Measurements from ENCODE around the gene TOLLIP.
"Not testable (repeated sequence)": the region's sequence is repeated elsewhere in the genome, so short reads cannot be mapped to it uniquely, and the experiment has no call there.

TOLLIP gene

DNA sequence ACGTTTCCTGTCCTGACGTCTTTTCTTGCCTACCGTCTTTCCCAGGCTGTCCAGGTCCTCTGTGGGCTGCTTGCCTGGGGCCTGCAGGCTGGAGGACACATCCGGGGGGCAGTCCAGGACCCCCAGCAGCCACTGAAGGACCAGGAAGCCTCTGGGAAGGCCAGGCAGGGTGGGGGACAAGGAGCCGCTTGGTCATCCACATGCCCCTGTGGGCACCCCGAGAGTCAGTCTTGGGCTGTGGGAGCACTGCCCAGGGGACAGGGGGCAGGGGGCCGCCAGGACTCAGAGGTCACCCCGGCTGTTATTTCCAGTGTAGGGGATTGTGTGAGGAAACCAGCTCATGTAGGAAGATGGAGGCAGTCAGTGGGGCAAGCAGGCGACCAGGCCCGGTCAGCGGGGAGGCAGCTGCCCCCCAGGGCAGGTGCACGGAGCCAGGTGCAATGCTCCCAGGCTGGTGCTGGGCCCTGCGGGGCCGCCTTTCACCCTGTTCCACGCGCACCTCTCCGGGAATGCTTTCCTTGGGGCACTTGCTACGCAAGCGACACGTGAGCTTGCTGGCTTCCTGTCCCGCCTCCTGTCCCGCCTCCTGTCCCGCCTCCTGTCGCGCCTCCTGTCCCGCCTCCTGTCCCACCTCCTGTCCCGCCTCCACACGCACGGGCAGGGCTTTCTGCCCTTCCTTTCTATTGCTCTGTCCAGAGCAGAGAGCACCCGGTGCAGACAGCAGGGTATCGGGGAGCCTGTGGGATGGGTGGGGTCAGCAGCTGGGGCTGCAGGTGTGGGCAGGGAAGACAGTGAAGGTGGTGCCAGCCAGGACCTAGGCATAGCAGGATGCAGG lies 47.0 kb downstream of the TOLLIP start:
- DNase-seq (ENCODE audit: low read depth): peak; percentile 68

DNA sequence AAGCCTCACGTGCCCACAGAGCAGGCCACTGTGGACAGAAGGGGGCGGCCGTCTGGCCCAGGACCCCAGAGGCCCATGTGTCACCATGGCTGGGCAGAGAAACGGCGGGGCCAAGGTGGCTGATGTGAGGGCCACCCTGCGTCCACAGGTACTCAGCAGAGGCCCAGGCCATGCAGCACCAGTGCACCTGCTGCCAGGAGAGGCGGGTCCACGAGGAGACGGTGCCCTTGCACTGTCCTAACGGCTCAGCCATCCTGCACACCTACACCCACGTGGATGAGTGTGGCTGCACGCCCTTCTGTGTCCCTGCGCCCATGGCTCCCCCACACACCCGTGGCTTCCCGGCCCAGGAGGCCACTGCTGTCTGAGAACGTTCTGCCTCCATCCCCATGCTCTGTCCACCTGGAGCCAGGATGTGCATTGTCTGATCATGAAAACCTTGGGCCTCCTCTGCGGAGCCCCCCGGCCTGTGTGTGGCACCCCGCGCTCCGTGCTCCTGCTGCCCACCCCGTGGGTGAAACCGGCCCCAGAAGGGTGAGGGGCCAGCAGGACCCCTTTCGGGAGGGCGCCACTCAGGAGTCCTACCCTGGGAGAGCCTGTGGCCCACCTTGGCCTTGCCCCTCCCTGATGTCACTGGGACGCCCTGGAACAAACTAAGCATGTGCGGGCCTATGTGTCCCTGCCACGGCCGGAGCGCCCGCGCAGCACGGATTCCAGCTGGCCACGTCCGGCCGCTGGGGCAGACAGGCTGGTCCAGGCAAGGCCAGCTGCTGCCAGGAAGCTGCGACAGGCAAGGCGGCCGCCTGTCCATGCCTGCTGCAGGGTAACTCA lies 48.0 kb downstream of the TOLLIP start:
- no peak for DNase-seq (ENCODE audit: low read depth)

DNA sequence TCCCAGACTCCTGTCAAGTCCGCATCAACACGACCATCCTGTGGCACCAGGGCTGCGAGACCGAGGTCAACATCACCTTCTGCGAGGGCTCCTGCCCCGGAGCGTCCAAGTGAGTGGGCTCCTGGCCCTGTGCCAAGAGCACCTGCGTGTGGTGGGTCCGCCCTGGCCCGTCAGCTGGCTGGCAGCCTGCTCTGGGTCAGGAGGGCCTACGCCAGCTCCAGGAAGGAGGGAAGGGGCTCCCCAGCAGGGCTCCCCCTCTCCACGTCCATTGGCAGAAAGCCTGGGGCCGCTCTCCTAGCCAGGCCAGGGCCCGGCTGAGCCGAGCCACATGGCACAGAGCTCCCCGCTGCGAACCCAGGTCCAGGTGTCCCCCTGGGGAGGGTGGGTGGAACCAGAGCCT lies 48.8 kb downstream of the TOLLIP start:
- no peak for DNase-seq (ENCODE audit: low read depth)

GRCh38 chr11:1260023-1260501 lies 49.4 kb downstream of the TOLLIP start:
- DNase-seq (ENCODE audit: low read depth): no peak

DNA sequence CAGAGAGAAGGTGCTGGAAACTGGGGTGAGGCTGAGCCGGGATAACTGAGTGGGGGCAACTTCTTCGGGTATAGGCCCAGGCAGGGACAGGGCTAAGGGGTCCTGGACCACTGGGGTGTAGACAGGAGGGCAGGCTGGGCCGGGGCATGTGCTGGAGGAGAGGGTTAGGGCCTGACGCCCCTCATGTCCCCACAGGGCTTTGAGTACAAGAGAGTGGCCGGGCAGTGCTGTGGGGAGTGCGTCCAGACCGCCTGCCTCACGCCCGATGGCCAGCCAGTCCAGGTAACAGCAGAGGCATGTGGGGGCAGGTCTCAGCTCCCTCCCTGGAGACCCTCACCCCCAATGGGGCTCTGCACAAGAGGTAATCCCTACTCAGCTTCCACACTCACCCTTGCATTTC lies 49.9 kb downstream of the TOLLIP start:
- DNase-seq (ENCODE audit: low read depth): no peak

DNA sequence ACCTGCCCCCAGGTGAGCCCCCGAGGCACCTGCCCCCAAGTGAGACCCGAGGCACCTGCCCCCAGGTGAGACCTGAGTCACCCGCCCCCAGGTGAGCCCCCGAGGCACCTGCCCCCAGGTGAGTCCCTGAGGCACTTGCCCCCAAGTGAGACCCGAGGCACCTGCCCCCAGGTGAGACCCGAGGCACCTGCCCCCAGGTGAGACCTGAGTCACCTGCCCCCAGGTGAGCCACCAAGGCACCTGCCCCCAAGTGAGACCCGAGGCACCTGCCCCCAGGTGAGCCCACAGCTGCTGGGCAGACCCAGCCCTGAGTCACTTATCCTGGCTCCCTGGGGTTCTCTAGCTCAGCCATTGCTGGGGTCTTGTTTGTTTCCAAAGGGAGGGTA lies 50.4 kb downstream of the TOLLIP start:
- no peak for DNase-seq (ENCODE audit: low read depth)

- DNase-seq (ENCODE audit: low read depth): no peak
Measured at GRCh38 chr11:1258401-1259075, 50.9 kb downstream of the TOLLIP start.

GRCh38 chr11:1257916-1258315 lies 51.5 kb downstream of the TOLLIP start:
- no peak for DNase-seq (ENCODE audit: low read depth)

GRCh38 chr11:1257366-1257765 lies 52.1 kb downstream of the TOLLIP start:
- DNase-seq (ENCODE audit: low read depth): no peak

DNA sequence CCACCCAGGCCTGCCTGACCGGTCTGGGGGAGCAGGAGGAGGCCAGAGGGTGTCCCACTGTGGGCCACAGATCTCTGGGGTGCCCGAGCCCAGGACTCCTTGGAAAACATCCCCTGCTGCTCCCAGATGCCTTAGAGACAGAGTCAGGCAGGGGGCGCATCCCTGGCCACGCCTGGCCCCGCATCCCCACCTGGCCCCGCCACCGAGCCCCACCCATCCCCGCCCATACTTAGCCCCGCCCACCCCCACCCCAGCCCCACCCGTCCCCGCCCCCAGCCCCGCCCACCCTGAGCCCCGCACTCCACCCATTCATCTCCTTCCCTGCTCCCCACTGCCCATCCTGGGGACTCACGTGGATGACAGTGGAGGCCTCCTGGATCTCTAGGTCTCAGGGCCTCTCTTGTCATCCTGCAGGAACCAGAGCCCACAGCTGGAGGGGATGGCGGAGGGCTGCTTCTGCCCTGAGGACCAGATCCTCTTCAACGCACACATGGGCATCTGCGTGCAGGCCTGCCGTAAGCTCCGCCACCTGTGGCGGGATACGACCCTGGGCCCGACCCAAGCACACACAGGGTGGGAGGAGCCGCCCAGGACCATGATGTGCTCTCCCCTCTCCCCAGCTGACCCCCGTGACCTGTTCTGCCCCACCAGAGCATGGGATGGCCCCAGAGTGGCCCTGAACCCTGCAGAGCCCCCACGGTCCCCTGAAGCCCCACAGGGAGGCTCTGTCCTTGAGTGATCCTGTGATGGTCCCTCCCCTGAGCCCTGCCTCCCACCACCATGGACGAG lies 53.0 kb downstream of the TOLLIP start:
- no peak for DNase-seq (ENCODE audit: low read depth)

DNA sequence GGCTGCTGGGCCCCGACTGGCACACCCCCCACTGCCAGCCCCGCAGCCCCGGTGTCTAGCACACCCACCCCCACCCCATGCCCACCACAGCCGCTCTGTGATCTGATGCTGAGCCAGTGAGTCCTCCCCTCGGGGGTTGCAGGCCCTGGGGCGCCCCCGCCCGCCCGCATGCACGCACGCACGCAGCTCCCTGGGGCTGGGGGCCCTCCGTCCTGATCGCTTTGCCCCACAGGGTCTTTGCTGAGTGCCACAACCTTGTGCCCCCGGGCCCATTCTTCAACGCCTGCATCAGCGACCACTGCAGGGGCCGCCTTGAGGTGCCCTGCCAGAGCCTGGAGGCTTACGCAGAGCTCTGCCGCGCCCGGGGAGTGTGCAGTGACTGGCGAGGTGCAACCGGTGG lies 54.3 kb downstream of the TOLLIP start:
- DNase-seq (ENCODE audit: low read depth): no peak

- DNase-seq (ENCODE audit: low read depth): no peak
Measured at GRCh38 chr11:1254733-1255132, 54.7 kb downstream of the TOLLIP start.

DNA sequence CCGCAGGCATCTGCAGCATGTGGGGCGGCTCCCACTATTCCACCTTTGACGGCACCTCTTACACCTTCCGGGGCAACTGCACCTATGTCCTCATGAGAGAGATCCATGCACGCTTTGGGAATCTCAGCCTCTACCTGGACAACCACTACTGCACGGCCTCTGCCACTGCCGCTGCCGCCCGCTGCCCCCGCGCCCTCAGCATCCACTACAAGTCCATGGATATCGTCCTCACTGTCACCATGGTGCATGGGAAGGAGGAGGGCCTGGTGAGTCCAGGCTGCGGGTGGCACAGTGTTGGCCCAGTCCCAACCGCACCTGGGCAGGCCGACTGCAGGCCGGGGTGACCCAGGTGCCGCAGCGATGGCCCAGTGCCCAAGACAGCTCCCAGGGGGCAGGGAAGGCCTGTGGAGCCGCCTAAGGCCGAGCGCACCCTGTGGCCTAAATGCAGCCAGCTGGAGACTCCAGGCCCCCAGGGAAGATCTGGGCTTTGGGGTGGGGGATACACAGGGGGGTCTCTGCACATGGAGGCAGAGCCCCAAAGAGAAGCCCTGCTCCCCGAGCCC lies 55.3 kb downstream of the TOLLIP start:
- DNase-seq (ENCODE audit: low read depth): no peak

DNA sequence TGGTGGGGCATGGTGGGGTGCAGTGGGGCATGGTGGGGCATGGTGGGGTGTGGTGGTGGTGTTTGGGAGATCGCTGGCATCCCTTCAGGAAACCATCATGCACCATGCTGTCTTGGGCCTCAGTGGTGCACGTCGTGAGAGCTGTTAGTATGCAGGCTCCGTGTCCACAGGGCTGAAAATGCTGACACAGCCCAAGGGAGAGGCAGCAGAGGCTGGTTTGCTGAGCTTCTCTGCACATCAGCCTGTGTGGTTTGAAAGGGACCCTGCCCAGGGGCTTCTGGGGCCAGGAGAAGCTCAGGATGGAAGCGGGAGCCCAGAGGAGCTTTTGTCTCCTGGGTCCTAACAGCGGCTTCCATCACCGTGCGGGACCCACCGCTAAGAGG lies 56.3 kb downstream of the TOLLIP start:
- no peak for DNase-seq (ENCODE audit: low read depth)

DNA sequence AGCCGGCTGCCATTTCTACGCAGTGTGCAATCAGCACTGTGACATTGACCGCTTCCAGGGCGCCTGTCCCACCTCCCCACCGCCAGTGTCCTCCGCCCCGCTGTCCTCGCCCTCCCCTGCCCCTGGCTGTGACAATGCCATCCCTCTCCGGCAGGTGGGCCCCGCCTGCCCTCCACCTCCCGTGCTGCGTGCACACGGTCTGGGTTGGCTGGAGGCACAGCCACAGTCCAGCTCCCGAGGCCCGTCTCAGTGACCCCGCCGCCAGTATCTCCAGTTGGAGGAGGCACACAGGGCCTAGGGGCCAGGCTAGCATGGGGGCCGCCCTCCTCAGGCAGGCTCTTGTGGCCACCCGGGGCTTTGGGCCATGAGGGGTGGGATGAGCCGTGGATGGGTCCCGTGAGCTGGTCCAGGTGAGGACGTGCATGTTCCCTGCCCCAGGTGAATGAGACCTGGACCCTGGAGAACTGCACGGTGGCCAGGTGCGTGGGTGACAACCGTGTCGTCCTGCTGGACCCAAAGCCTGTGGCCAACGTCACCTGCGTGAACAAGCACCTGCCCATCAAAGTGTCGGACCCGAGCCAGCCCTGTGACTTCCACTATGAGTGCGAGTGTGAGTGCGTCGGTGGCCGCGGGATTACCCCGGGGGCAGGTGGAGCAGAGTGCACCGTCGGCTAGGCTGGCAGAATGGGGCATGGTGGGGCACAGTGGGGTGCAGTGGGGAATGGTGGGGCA lies 56.9 kb downstream of the TOLLIP start:
- no peak for DNase-seq (ENCODE audit: low read depth)

- DNase-seq (ENCODE audit: low read depth): no peak
Measured at GRCh38 chr11:1251236-1251770, 58.1 kb downstream of the TOLLIP start.

DNA sequence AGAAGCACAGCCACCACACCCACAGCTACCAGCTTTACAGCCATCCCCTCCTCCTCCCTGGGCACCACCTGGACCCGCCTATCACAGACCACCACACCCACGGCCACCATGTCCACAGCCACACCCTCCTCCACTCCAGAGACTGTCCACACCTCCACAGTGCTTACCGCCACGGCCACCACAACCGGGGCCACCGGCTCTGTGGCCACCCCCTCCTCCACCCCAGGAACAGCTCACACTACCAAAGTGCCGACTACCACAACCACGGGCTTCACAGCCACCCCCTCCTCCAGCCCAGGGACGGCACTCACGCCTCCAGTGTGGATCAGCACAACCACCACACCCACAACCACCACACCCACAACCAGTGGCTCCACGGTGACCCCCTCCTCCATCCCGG lies 59.0 kb downstream of the TOLLIP start:
- not testable (repeated sequence) for DNase-seq (ENCODE audit: low read depth)

GRCh38 chr11:1248951-1249350 lies 60.5 kb downstream of the TOLLIP start:
- not testable (repeated sequence) for DNase-seq (ENCODE audit: low read depth)

DNA sequence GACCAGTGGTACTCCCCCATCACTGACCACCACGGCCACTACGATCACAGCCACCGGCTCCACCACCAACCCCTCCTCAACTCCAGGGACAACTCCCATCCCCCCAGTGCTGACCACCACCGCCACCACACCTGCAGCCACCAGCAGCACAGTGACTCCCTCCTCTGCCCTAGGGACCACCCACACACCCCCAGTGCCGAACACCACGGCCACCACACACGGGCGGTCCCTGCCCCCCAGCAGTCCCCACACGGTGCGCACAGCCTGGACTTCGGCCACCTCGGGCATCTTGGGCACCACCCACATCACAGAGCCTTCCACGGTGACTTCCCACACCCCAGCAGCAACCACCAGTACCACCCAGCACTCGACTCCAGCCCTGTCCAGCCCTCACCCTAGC lies 62.4 kb downstream of the TOLLIP start:
- not testable (repeated sequence) for DNase-seq (ENCODE audit: low read depth)

- DNase-seq (ENCODE audit: low read depth): not testable (repeated sequence)
Measured at GRCh38 chr11:1246301-1246700, 63.1 kb downstream of the TOLLIP start.
